ENCODE measurements around the gene CRTAC1. TPM values are rescaled to one million over a fixed set of nuclear protein-coding genes. Genes with fewer than 3 reads are reported as not detected.

Gene CRTAC1
- polyA plus RNA-seq, 2 of the 4 experiments (the other 2 are of a cell fraction) = 0.32 to 0.39 TPM

DNA sequence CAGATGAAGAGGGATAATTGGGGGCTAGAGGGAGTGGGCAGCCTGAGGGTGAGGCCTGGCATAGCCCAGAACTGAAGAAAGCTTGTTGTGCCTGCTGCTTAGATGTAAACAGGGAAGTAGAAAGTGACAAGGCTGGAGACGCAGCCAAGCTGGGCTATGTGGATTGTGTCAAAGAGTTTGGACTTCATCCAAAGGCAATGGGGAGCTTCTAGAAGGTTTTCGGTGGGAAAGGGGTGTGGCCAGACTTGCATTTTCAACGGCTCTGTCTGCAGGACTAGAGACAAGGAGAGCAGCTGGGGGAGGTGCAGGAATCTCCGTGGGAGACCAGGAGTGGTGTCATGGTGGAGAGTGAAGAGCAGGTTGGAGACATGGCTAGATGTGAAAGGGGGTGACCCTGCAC is 132.0 kb downstream of the CRTAC1 start:
- FAIRE-seq = no peak
- peak overlapping the region in 1 of 2 experiments; percentile 8; a peak in 1 of 6 replicates for H3K27ac ChIP-seq
- H3K9me3 ChIP-seq = no peaks in the 10 kb centered on the region
- H3K4me1 ChIP-seq = peaks cover 7% of the 10 kb centered on the region; the same call in 1 of the 3 replicates
- H3K4me3 ChIP-seq = no peak overlapping the region
- H3K4me2 ChIP-seq = no peak overlapping the region
- DNase-seq (ENCODE audit: low read depth in 1 of 2, low spot score in 1 of 2) = no peak
- WGBS (ENCODE audit: missing lambda C conversion rate) = 40% methylated on average over 4 of the region's 4 CpGs
- ATAC-seq = 0 out of 6 replicates have a peak, but pooled peaks of 1 of the 2 experiments have one; percentile 14
- TF ChIP-seq KDM1A (IDR thresholded peaks at IDR 0.05; ENCODE audit: low read depth) (no peak), MAZ (IDR thresholded peaks at IDR 0.05; ENCODE audit: borderline replicate concordance, low read depth, low read length) (no peak), EHF (CRISPR knock-in tag; IDR thresholded peaks at IDR 0.05) (no peak)
- CTCF ChIA-PET = interaction anchor here (1.3 to 3.5 kb wide), 3 partner anchors 10 to 106 kb away, joined by 7 to 14 read pairs (median 7); no protein-coding TSS in a partner anchor
- POLR2A ChIA-PET = interaction anchor here (2.2 kb wide), 1 partner anchor 9 kb away, joined by 5 read pairs; no protein-coding TSS in a partner anchor

DNA sequence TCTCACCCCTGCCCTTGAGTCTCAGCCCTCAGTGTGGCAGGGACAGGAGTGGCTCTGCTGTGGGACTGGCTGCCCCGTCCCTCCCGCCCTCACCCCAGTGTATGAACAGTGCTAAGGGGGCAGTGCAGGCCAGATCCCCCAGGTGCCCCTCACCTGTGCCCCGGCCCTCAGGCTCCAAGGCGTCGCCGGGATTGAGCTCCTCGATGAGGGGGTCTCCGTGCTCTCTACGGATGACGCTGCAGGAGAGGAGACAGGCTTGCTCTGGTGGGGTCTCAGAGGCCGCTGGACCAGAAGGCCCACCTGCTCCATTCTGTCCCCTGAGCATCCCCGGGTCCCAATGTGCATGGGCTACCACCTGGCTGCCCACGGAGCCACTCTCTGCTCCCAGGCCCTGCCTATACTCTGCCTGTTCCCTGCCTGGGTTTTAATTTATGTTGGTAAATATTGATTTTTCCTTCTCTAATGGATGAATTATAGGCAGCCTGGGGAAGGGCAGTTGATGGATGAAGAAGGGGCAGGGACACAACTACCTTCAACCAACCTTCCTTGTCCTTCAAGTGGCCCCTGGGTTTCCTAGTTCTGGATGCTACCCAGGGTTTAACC is 133.6 kb downstream of the CRTAC1 start:
- Histone ChIP-seq H3K27ac (no peak overlapping the region), H3K4me2 (no peak overlapping the region), H3K4me3 (no peak overlapping the region), H3K4me1 (peaks cover 7% of the 10 kb centered on the region; the same call in 1 of the 3 replicates), H3K9me3 (no peaks in the 10 kb centered on the region)
- POLR2A ChIA-PET = no interaction called here
- DNase-seq (ENCODE audit: low read depth in 1 of 2, low spot score in 1 of 2) (no peak), FAIRE-seq (no peak), ATAC-seq (no peak)
- CTCF ChIA-PET = interaction anchor here (0.9 to 3.5 kb wide), 4 partner anchors 8 to 372 kb away, joined by 3 to 14 read pairs (median 6); no protein-coding TSS in a partner anchor
- WGBS (ENCODE audit: missing lambda C conversion rate) = 83% methylated on average over 10 of the region's 13 CpGs
- no peak for TF ChIP-seq ZC3H11A (IDR thresholded peaks at IDR 0.05)
- TF ChIP-seq, protein P1, sequence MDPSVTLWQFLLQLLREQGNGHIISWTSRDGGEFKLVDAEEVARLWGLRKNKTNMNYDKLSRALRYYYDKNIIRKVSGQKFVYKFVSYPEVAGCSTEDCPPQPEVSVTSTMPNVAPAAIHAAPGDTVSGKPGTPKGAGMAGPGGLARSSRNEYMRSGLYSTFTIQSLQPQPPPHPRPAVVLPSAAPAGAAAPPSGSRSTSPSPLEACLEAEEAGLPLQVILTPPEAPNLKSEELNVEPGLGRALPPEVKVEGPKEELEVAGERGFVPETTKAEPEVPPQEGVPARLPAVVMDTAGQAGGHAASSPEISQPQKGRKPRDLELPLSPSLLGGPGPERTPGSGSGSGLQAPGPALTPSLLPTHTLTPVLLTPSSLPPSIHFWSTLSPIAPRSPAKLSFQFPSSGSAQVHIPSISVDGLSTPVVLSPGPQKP (IDR thresholded peaks at IDR 0.05; ENCODE audit: low read depth, low read length) = no peak
- no peak for TF ChIP-seq HOXB13 (CRISPR knock-in tag; IDR thresholded peaks at IDR 0.05; ENCODE audit: low read depth)
- TF ChIP-seq NR3C1 (IDR thresholded peaks at IDR 0.05) = no peak
- no peak for TF ChIP-seq ZSCAN20 (CRISPR knock-in tag; IDR thresholded peaks at IDR 0.05)
- TF ChIP-seq KDM5A (IDR thresholded peaks at IDR 0.05) = no peak
- TF ChIP-seq PHF8 (IDR thresholded peaks at IDR 0.05; ENCODE audit: borderline replicate concordance, low read depth) = no peak
- TF ChIP-seq, protein P2, sequence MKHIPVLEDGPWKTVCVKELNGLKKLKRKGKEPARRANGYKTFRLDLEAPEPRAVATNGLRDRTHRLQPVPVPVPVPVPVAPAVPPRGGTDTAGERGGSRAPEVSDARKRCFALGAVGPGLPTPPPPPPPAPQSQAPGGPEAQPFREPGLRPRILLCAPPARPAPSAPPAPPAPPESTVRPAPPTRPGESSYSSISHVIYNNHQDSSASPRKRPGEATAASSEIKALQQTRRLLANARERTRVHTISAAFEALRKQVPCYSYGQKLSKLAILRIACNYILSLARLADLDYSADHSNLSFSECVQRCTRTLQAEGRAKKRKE (CRISPR knock-in tag; IDR thresholded peaks at IDR 0.05; ENCODE audit: low read depth) = no peak
- TF ChIP-seq HEYL (CRISPR knock-in tag; IDR thresholded peaks at IDR 0.05) = no peak
- no peak for TF ChIP-seq CBX8 (IDR thresholded peaks at IDR 0.05)
- TF ChIP-seq CHD4 (IDR thresholded peaks at IDR 0.05; ENCODE audit: borderline replicate concordance) = no peak
- TF ChIP-seq TFCP2L1 (CRISPR knock-in tag; IDR thresholded peaks at IDR 0.05) = no peak
- TF ChIP-seq ZNF302 (CRISPR knock-in tag; IDR thresholded peaks at IDR 0.05) = no peak
- no peak for TF ChIP-seq MYC (IDR thresholded peaks at IDR 0.05; ENCODE audit: borderline replicate concordance, low read length)
- no peak for TF ChIP-seq CBX2 (IDR thresholded peaks at IDR 0.05; ENCODE audit: borderline replicate concordance, low read depth)
- no peak for TF ChIP-seq EP300 (IDR thresholded peaks at IDR 0.05)
- no peak for TF ChIP-seq FOSL2 (IDR thresholded peaks at IDR 0.05)
- no peak for TF ChIP-seq FOSL2 (CRISPR knock-in tag; IDR thresholded peaks at IDR 0.05)

DNA sequence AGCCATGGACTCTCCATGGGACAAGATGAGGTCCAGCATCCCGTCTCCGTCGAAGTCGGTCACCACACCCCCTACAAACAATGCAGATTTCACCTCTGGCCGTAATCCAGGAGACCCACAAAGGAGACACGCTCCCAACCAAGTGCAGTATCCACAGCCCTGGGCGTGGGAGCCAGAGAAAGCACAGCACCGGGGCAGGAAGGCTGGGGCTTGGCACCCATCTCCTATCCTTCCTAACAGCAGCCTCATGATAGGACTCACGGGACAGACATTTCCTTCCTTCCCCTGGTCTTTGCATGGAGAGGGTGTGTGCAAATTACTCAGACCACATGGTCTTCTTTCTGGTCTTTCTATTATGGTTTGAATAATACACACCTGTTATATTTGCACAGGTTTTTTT is 134.5 kb downstream of the CRTAC1 start:
- H3K4me3 ChIP-seq = no peak overlapping the region
- FAIRE-seq = no peak

More for the DNA sequence above, 134.5 kb downstream of the CRTAC1 start:
- TF ChIP-seq SMC3 (IDR thresholded peaks at IDR 0.05) (no peak), FOXS1 (CRISPR knock-in tag; IDR thresholded peaks at IDR 0.05) (no peak), RCOR1 (IDR thresholded peaks at IDR 0.05; ENCODE audit: low read depth, low read length) (no peak), RAD21 (conservative IDR thresholded peaks at IDR 0.05 in 1 of 2, IDR thresholded peaks at IDR 0.05 in 1 of 2) (no peak), CHD4 (IDR thresholded peaks at IDR 0.05; ENCODE audit: borderline replicate concordance) (no peak), JUNB (IDR thresholded peaks at IDR 0.05) (no peak), GATA3 (IDR thresholded peaks at IDR 0.05; ENCODE audit: borderline replicate concordance) (no peak), ZFP36 (IDR thresholded peaks at IDR 0.05; ENCODE audit: borderline replicate concordance, partially characterized antibody) (no peak), HOXB13 (CRISPR knock-in tag; IDR thresholded peaks at IDR 0.05; ENCODE audit: low read depth) (no peak), RNF2 (IDR thresholded peaks at IDR 0.05; ENCODE audit: borderline replicate concordance, low read depth) (no peak), CBX2 (IDR thresholded peaks at IDR 0.05; ENCODE audit: borderline replicate concordance, low read depth) (no peak), MYC (IDR thresholded peaks at IDR 0.05; ENCODE audit: borderline replicate concordance, low read length) (no peak)
- TF ChIP-seq, protein P3, sequence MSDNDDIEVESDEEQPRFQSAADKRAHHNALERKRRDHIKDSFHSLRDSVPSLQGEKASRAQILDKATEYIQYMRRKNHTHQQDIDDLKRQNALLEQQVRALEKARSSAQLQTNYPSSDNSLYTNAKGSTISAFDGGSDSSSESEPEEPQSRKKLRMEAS (IDR thresholded peaks at IDR 0.05) = no peak
- TF ChIP-seq, protein P1 (IDR thresholded peaks at IDR 0.05; ENCODE audit: low read depth, low read length) = no peak
- no peak overlapping the region for H3K27ac ChIP-seq
- H3K4me1 ChIP-seq = peaks cover 7% of the 10 kb centered on the region; the same call in 1 of the 3 replicates
- ATAC-seq (no peak), DNase-seq (ENCODE audit: low read depth in 1 of 2, low spot score in 1 of 2) (no peak)
- CTCF ChIA-PET = interaction anchor here (1.0 to 3.5 kb wide), 2 partner anchors 19 to 373 kb away, joined by 4 to 14 read pairs; no protein-coding TSS in a partner anchor
- no peak overlapping the region for H3K4me2 ChIP-seq
- POLR2A ChIA-PET = no interaction called here
- no peaks in the 10 kb centered on the region for H3K9me3 ChIP-seq
- 75% methylated on average over 9 of the region's 9 CpGs for WGBS (ENCODE audit: missing lambda C conversion rate)

All from A549 (cell line).